Right lung (tissue), 5 donors: Measurements from ENCODE around the gene CLHC1. TPM values are rescaled to one million over a fixed set of nuclear protein-coding genes. Genes with fewer than 3 reads are reported as not detected.
"Not testable (repeated sequence)": the region's sequence is repeated elsewhere in the genome, so short reads cannot be mapped to it uniquely, and the experiment has no call there.

ENCODE experiments used
- DNase-seq, 2 donors: peaks; one replicate each; pipeline ENCODE4 v3.0.0-alpha.2; 2013
- polyA plus RNA-seq, 5 donors: library from polyadenylated mRNA; unstranded; fragments of 120-200 nt; gene quantifications; one replicate each; pipeline versions ENCODE4 v1.2.1 to v1.2.3, GENCODE V29; 2013; ENCODE audit warnings: inconsistent platforms in 1 of 5, low replicate concordance in 1 of 5; ENCODE audit not compliant: insufficient read length in 5 of 5, insufficient read depth in 1 of 5

CLHC1 gene
- polyA plus RNA-seq, 5 donors = 27.4 to 48.1 (median 32.9) TPM

DNA sequence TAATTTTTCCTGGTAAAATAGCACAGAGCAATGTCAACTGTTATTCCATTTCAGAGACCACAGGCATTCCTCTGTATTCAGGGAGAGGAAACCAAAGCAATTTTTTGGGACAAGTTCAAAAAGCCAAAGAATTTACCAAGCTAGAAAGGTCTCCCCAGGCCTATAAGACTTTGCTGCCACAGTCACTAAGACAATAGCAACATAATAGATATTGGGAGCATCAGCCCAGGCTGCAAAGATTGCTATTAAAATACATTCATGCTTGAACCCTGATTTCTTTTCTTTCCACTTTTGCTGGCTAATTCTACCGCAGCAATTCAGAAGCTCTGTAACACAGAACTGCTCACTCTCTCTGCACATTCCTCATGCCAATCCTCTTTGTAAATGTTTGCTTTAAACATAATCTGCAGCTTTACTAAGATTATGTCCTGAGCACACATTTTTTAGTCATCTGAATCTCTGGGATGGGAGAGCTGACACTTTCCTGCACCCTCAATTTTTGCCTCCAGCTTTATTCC is 76.3 kb downstream of the CLHC1 start:
- no peak for DNase-seq

DNA sequence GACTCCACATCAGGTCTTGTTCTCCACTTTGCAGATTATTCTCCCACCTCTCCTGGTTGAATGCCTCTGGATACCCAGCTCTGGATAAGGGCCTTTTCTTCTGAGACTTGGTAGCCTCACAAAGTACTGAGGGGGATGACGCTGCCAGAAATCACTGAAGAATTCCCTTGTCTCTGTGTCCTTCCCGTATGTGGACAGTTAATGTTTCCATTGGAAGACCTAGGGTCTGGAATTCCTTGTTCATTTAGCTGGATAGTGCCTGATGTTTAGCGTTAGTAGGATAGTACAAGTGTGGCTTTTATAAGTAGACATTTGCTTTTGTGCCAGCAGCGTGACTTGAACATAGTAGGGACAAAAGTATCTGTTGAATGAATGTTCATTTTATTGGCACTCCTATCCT is 76.9 kb downstream of the CLHC1 start:
- DNase-seq = no peak

DNA sequence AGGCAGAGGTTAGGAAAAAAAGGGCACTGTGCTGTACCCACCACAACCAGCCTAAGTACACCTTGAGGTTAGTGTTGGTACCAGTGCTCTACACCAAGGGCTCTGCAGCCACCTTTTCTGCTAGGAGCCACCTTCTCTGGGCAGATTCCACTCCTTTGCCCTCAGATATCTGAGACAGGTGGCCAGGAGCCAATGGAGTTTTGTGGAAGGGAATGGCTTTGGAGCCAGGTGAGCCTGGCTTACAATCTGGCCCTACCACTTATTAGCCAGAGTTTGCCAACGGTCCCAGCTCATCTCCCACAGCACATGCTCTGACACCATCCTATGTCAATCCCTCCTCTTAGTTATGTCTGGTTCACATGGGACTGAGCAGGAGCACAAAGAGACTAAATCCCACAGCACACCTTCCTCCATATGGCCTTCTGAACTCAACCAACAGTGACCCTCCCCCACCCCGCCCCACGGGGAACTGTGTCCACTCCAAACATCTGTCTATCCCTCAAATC is 77.5 kb downstream of the CLHC1 start:
- no peak for DNase-seq

DNA sequence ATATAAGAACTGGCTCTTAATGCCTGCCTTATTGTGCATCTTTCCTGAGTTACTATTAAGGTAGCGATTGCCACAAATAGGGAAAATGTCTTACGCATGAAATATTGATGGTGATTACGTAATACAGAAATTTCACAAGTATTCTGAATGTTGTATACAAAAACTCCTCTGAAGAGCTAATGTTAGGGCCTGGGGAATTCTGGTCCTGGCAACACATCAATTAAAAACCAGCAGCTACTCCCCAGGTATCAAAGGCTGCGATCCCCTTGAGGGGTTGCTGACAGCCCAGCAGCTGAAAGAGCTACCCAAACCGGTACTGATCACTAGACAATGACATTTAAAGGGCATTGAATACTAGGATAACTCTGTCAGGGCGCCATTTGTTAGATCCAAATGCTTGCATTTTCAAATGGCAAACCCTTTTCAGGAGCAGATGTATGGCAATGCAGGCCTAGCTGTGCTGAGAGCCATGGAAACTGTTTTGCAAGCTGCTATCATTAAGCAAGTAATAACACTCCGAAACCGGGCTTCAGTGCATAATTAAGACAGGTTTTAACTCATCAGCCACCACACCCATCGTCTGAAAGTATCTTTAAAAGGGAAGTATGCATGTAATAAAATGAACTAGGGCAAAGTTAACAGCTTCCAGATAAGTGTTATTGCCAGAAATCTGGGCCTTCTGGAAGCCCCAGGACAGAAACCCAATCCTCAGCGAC is 78.4 kb downstream of the CLHC1 start:
- DNase-seq = no peak

DNA sequence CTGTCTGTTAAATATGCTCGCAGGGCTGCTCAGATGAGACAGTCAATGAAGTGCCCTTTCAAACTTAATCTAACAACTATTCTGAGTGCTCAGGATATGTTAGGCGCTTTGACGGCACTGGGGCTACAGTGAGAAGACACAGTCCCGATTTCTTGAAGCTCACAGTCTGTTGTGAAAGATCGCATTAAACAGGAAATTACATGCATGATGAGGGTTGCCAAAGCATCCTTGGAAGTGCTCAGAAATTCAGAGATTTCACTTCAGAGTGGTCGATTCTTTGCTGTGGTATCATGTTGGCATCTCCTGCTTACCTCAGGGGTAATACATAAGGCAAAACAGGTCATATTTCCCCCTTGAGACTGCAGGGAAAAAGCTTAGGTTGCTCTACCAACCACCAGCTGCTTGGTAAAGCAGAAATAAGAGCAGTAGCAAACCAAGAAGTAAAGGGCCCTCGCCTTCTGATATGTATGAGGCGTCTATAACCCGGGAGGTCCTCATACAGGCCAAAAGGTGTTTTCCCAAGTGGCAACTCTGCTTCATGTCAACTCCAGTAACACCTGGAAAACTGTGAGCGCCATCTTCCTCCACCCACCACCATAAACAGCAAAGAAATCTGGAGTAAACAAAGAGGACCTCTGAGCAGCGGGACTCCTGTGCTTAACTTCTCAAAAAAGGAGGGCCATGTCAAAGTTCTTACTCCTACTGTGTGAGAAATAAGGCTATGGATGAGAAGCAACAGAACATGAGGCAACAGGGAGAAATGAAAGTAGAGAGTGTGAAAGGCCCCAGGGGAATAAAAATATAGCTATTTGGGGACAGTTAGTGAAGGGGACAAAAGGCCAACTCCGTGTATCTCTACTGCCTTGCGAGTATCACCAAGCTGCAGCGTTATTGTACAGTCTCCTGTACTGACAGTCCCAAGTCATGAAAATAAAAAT is 79.3 kb downstream of the CLHC1 start:
- DNase-seq = no peak

DNA sequence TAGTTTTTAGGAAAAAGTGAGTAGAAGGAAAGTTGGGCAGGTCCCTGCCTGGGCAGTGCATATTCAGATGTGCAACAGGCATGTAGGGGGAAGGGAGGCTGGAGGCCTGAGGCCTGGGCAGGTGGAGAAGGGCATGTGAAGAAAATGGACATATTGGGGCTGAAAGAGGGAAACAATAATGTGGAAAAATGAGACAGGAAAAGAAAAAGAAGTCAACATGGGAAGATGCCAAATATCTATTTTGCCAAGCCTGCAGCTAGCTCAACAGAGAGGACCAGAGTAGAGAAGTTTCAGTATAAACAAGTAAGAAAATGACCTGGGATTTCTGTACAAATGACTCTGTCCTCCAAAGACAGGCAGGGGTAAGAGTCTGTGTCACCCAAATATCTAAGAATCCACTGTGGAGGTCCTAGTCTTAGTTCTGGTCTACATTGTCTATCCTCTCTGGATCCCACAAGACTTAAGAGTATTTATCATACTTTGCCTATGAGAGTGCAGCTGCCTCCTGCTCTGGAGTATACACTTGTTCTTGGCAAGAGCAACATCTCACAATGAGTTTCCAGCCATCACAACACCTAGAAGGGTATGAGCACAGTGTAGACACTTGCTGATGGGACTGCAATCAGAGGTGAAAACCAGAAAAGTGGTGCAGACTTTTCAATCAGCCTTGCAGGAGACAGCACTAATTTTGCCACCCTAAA is 80.2 kb downstream of the CLHC1 start:
- DNase-seq = no peak

DNA sequence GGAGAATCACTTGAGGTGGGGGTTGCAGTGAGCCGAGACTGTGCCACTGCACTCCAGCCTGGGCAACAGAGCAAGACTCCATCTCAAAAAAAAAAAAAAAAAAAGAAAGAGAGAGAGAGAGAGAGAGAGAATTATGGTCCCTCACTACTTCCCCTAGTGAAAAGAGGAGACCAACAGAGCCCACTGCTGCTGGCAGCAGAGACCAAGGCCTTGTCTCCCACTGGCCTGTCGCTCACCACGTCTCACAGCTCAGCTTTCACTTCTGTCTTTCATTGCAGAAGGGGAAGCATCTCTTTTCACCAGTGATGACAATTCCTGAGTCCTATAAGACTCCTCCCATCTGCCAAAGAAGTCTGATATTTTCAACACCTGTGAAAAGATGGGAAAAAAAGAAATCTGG is 81.3 kb downstream of the CLHC1 start:
- no peak for DNase-seq

DNA sequence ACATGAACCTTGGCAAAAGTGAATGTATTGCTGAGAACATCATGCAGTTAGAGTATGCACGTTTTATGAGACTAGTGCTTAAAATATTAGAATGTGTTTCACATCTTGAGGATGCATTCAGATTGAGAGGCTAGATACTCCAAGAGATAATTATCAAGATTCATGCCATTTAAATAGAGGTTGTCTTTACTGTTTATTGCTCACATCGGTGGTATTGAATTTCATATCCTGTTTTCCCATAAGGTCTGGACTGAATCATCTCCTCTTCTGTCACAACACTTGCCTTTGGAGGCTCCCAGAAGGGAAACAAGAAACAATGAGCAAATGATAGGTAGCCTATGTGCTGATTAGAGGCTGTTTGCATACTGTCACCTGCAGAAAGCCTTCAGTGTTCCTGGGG is 83.8 kb downstream of the CLHC1 start:
- DNase-seq = no peak

DNA sequence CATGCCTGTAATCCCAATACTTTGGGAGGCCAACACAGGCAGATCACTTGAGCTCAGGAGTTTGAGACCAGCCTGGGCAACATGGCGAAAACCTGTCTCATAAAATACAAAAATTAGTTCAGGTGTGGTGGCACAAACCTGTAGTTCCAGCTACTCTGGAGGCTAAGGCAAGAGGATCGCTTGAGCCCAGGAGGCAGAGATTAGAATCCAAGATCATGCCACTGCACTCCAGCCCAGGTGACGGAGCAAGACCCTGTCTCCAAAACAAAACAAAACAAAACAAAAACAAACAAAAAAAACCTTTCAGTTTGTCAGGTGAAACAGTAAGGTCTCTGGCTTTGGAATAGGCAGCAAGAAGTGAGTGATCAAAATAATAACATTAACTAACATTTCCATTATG is 84.6 kb downstream of the CLHC1 start:
- no peak for DNase-seq

DNA sequence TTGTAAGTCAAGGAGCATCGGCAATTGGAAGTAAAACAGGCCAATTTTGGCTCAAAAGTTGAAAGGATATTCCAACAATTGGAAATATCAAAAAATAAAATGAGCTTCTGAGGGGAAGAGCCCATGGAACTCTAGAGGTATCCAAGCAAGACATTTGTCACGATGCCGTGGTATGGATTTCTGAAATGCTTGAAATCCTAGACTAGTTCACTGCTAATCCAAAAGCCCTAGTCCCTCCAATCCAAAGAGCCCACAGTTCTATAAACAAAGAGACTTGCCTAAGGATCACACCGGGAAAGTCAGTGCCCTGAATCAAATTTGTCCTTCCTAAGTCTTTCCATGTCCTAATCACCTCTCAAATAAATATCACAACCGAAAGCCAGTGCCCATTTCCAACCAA is 85.1 kb downstream of the CLHC1 start:
- no peak for DNase-seq

DNA sequence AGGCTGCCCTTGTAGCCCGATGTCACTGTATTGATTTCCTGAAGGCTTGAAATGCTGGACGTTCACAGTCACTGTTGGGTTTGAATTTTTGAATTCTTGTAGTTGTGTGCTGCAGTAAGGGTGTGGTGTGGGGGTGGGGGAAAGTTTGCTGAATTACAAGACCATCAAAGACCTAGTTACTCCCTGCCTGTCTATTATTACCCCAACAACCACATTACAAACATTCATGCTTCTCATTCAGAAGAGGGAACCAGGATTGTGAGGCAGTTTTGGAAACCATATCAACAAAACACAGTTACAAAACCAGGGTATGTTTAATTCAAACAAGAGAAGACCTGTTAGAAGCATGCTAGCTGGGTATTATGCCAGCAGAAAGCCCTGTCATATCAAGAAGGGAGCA is 85.8 kb downstream of the CLHC1 start:
- DNase-seq = no peak

DNA sequence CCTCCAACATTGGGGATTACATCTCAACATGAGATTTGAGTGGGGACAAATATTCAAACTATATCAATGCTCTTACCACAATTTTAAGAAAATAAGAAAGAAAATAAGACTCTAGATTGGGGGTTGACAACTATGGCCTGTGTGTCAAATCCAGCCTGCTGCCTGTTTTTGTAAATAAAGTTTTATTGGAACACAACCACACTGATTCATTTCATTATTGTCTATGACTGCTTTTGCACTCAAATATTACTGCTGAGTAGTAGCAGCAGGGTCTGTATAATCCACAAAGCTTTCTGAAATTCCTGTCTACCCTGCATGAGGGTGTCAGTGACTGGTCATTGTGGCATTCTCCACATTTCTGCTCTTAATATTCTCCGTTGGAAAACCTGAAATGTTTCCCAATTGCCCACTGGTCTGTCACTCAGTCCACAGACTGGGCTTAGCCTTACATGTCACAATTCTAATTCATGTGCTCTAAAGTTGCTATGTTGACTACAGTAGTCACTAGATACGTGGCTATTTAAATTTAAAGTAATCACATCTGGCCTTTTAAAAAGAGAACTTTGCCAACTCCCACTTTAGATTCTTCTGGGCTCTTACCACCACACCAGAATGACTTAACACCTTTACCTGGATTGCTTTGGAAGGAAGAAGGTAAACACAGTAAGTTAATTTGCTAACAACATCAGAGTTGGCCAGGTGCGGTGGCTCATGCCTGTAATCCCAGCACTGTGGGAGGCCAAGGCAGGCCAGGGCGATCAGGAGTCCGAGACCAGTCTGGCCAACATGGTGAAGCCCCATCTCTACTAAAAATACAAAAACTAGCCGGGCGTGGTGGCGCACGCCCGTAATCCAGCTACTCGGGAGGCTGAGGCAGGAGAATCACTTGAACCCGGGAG is 86.9 kb downstream of the CLHC1 start:
- no peak for DNase-seq

DNA sequence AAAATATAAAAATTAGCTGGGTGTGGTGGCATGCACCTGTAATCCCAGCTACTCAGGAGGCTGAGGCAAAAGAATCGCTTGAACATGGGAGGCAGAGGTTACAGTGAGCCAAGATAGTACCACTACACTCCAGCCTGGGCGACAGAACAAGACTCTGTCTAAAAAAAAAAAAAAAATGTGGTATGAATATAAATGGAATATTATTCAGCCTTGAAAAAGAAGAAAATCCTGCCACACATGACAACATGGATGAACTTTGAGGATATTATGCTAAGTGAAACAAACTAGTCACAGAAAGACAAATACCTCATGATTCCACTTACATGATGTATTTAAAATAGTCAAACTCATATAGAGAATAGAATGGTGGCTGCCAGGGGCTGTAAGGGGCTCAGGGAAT is 88.4 kb downstream of the CLHC1 start:
- not testable (repeated sequence) for DNase-seq

DNA sequence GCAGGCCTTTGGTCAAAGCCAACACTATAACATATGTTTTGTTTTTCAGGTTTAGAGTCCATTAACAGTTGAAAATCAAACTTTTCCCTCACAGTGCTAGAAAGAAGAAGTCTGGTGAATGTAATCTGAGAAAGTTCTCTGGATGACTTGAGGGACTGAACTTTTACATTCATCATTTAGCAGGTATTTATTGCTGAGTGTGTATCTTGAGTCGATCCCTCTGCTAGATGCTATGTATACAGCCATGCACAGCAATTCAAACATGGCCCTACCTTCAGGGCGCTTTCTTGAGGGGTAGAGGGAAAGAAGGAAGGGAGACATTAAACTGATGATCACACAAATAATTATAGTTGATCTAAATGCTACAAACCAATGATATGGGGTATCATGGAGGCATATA is 89.6 kb downstream of the CLHC1 start:
- no peak for DNase-seq

DNA sequence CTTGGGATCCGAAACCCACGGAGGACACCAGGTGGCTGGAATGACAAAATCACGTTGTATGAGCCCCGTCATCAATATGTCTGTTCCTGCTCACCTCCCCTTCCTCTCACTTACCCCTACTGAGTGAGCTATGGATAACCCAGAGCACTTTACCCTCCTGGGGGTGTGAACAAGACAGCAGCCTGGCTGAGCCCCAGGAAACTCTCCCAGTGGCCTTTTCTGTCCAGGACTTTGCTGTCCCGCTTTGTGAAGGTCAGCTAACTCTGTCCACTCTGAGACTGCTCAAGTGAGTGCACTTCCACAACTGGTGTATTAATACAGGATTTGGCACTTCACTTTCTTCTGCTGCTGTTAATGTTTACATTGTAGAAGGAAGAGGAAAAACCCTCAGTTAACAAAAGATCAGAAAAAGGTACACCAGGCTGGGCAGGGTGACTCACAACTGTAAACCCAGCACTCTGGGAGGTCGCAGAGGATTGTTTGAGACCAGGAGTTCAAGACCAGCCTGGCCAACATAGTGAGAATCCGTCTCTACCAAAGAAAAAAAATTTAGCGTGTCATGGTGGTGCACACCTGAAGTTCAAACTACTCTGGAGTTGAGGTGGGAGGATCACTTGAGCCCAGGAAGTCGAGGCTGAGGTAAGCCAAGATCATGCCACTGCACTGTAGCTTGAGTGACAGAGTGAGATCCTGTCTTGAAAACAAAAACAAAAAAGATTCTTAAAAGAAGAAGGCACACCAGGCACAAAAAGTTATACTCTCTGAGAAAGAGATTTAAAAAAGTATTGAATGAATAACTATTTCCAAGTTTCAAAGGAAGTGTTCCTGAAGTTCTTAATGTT is 90.3 kb downstream of the CLHC1 start:
- no peak for DNase-seq

DNA sequence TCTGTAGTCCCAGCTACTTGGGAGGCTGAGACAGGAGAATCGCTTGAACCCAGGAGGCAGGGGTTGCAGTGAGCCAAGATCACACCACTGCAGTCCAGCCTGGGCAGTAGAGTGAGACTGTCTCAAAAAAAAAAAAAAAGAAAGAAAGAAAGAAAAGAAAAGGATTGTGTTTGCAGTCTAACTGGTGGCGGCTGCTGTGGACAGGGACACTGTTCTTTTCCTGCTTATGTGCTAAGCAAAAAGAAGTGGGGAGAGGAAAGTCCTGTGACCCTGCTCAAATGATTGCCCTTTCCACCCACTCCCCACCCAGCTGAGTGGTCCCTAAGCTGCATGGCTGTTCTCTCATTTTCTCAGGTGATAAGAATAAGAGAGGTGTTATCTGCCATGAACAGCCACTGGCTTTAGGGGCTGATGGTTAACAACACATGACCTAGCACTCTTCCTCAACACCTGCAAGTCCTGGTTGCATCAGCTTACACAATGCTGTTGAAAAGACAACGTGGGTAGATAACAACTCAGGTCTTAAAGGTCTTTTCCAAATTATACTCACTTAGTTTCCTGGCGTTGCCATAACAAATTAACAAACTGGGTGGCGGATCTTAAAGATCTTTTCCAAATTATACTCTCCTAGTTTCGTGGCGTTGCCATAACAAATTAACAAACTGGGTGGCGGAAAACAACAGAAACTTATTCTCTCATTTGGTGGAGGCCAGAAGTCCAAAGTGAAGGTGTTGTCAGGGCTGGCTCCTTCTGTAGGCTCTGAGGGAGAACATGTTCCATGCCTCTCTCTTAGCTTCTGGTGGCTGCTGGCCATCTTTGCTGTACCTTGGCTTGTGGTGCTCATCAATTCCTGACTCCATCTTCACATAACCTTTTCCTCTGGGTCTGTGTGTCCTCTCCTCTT is 91.5 kb downstream of the CLHC1 start:
- DNase-seq = no peak

DNA sequence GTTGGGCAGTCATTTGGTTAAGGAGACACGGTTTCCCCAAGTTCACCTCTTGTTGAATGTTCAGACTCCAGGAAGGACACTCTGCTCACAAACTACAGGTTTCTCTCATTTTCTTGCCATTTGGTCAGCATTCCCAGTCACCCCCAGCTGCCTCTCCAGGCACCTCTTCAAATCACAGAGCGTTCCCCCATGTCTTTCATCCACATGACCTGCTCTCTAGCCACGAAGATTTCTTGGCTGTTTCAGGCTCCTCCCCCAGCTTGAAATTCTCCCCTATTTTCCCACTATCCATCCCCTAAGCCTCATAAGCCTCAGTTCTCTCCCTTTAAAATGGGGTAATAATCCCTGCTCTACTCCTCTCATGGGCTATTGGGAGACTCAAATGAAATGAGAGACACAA is 92.8 kb downstream of the CLHC1 start:
- DNase-seq = no peak

DNA sequence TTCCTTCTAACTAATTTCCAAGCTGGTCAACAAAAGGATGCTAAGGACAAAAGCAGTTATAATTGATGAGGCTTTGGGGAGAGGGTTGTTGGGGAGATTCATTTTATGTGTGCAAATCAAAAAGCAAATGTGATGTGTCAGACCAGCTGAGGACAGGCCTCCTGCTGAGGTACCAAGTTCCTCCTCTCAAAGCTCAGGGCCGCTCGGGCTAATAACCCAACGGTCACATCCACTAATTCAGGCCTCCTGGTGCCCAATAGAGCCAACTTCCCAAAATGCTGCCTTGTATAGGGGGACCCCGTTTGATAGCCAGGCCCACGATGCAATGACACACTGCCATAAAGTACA is 93.2 kb downstream of the CLHC1 start:
- DNase-seq = no peak
